Upper lobe of right lung (tissue), 1 donor: Measurements from ENCODE around the gene BTBD2. TPM values are rescaled to one million over a fixed set of nuclear protein-coding genes. Genes with fewer than 3 reads are reported as not detected.

Source experiments
- ATAC-seq: fragments of 200-7000 bp; cut with Tn5 transposase; one replicate; pipeline ENCODE4 v1.9.1; 2020; ENCODE audit warnings: mild to moderate bottlenecking, moderate library complexity
- DNase-seq: peaks from one replicate; pipeline ENCODE4 v3.0.0-alpha.2; 2020
- H3K27ac ChIP-seq: fragments of 200-600 bp; one replicate; pipeline ENCODE4 v1.8.0; 2022
- H3K27me3 ChIP-seq: fragments of 200-600 bp; one replicate; pipeline ENCODE4 v1.8.0; 2022; ENCODE audit warnings: mild to moderate bottlenecking
- H3K36me3 ChIP-seq: fragments of 200-600 bp; one replicate; pipeline ENCODE4 v1.8.0; 2022
- H3K4me1 ChIP-seq: fragments of 200-600 bp; one replicate; pipeline ENCODE4 v1.8.0; 2022
- H3K4me3 ChIP-seq: fragments of 200-600 bp; one replicate; pipeline ENCODE4 v1.8.0; 2022; ENCODE audit warnings: mild to moderate bottlenecking
- H3K9me3 ChIP-seq: fragments of 200-600 bp; one replicate; pipeline ENCODE4 v1.8.0; 2022
- CTCF ChIP-seq: fragments of 200-600 bp; IDR thresholded peaks from one replicate; pipeline ENCODE4 v1.8.0; 2022; ENCODE audit warnings: antibody characterized with exemption
- intact Hi-C: fragments of 100-400 bp; cut with DNase I; formaldehyde crosslinking; loops from one replicate; pipeline ENCODE4 v1.11.0; 2022
- total RNA-seq: library from RNA; stranded (reverse); fragmentation: NEBNext Ultra II Directional; extraction: Animal tissue kit (Norgen Biotek cat#: 25700); gene quantifications from one replicate; pipeline ENCODE4 v1.2.1, GENCODE V29; 2021
- donor health status: DM: no; HTN: yes; CAD: no; lungs with severe emphysema.

BTBD2 gene
- total RNA-seq, 1 donor from 2014 or later: 56.5 TPM

- Histone ChIP-seq H3K9me3 (no peaks in the 10 kb centered on the region), H3K4me3 (peak overlapping the region; percentile 97), H3K27ac (peak overlapping the region; percentile 95), H3K4me1 (peaks cover 73% of the 10 kb centered on the region), H3K27me3 (no peaks in the 10 kb centered on the region), H3K36me3 (peaks cover 49% of the 10 kb centered on the region)
- DNase-seq (peak; percentile 77), ATAC-seq (peak; percentile 2)
- no peak for TF ChIP-seq CTCF
- intact Hi-C loops: no loop called here
Measured at GRCh38 chr19:2048959-2049740, 33.6 kb upstream of the BTBD2 start.

GRCh38 chr19:2048104-2048958 lies 32.8 kb upstream of the BTBD2 start:
- ATAC-seq (no peak), DNase-seq (no peak)
- H3K27me3 ChIP-seq: no peaks in the 10 kb centered on the region
- peak overlapping the region; percentile 97 for H3K4me3 ChIP-seq
- H3K27ac ChIP-seq: peak overlapping the region; percentile 95
- peaks cover 76% of the 10 kb centered on the region for H3K4me1 ChIP-seq
- intact Hi-C loops: no loop called here
- no peak for TF ChIP-seq CTCF
- no peaks in the 10 kb centered on the region for H3K9me3 ChIP-seq
- peaks cover 57% of the 10 kb centered on the region for H3K36me3 ChIP-seq

- Histone ChIP-seq H3K9me3 (no peaks in the 10 kb centered on the region), H3K4me1 (peaks cover 83% of the 10 kb centered on the region), H3K27ac (peak overlapping the region; percentile 95), H3K27me3 (no peaks in the 10 kb centered on the region), H3K36me3 (peaks cover 65% of the 10 kb centered on the region), H3K4me3 (peak overlapping the region; percentile 97)
- intact Hi-C loops: no loop called here
- DNase-seq (peak; percentile 89), ATAC-seq (no peak)
- TF ChIP-seq CTCF: no peak
Measured at GRCh38 chr19:2047449-2048103, 32.1 kb upstream of the BTBD2 start.

- intact Hi-C loops: no loop called here
- TF ChIP-seq CTCF: no peak
- ATAC-seq (no peak), DNase-seq (no peak)
- Histone ChIP-seq H3K4me3 (peak overlapping the region; percentile 97), H3K9me3 (no peaks in the 10 kb centered on the region), H3K27ac (peak overlapping the region; percentile 95), H3K27me3 (no peaks in the 10 kb centered on the region), H3K4me1 (peaks cover 83% of the 10 kb centered on the region), H3K36me3 (peaks cover 69% of the 10 kb centered on the region)
Measured at GRCh38 chr19:2047076-2047448, 31.5 kb upstream of the BTBD2 start.

- no peaks in the 10 kb centered on the region for H3K27me3 ChIP-seq
- intact Hi-C loops: no loop called here
- no peak overlapping the region for H3K4me3 ChIP-seq
- DNase-seq (no peak), ATAC-seq (no peak)
- H3K4me1 ChIP-seq: peaks cover 81% of the 10 kb centered on the region
- no peak for TF ChIP-seq CTCF
- H3K27ac ChIP-seq: peak overlapping the region; percentile 47
- H3K36me3 ChIP-seq: peaks cover 74% of the 10 kb centered on the region
- H3K9me3 ChIP-seq: no peaks in the 10 kb centered on the region
Measured at GRCh38 chr19:2046046-2046907, 30.8 kb upstream of the BTBD2 start.
